Thymus (tissue), 11 donors: ENCODE results near the gene B3GALT6. TPM values are rescaled to one million over a fixed set of nuclear protein-coding genes. Genes with fewer than 3 reads are reported as not detected.

Experiments
- DNase-seq, 9 donors: peaks; one replicate each; pipeline ENCODE4 v3.0.0-alpha.2; 2013; ENCODE audit warnings: low spot score in 9 of 9, low read depth in 6 of 9, missing footprints in 1 of 9
- H3K27ac ChIP-seq, 2 donors: one replicate each; pipeline ENCODE4 v1.5.1; 2013; ENCODE audit warnings: control low read depth in 1 of 2, low read depth in 1 of 2, low read length in 1 of 2, mild to moderate bottlenecking in 1 of 2, moderate library complexity in 1 of 2
- H3K27me3 ChIP-seq, 2 donors: one replicate each; pipeline ENCODE4 v1.5.1; 2013; ENCODE audit warnings: low read length in 1 of 2; ENCODE audit not compliant: control insufficient read depth in 2 of 2, insufficient read depth in 1 of 2
- H3K36me3 ChIP-seq, 2 donors: one replicate each; pipeline ENCODE4 v1.5.1; 2013; ENCODE audit warnings: low read length in 1 of 2, mild to moderate bottlenecking in 1 of 2, moderate library complexity in 1 of 2; ENCODE audit not compliant: control insufficient read depth in 2 of 2, insufficient read depth in 2 of 2
- H3K4me1 ChIP-seq, 2 donors: one replicate each; pipeline ENCODE4 v1.5.1; 2013; ENCODE audit warnings: low read length in 2 of 2; ENCODE audit not compliant: control insufficient read depth in 2 of 2, insufficient read depth in 2 of 2
- H3K4me3 ChIP-seq, 2 donors: one replicate each; pipeline ENCODE4 v1.5.1; 2013; ENCODE audit warnings: low read length in 2 of 2, control low read depth in 1 of 2, mild to moderate bottlenecking in 1 of 2
- H3K9me3 ChIP-seq, 2 donors: one replicate each; pipeline ENCODE4 v1.5.1; 2013; ENCODE audit warnings: low read length in 1 of 2, mild to moderate bottlenecking in 1 of 2; ENCODE audit not compliant: control insufficient read depth in 2 of 2, insufficient read depth in 1 of 2
- WGBS: extraction: QIAGEN DNeasy Blood & Tissue Kit; methylation state at CpG from one replicate; pipeline ENCODE4 v1.1.7; 2013; 5-methylcytosine and 5-hydroxymethylcytosine counted together
- polyA plus RNA-seq: library from polyadenylated mRNA; stranded (reverse); fragments of 200-250 nt; gene quantifications from one replicate; pipeline ENCODE4 v1.2.3, GENCODE V29; 2013
- total RNA-seq: library from RNA; stranded (reverse); fragments of 120-200 nt; gene quantifications from one replicate; pipeline ENCODE4 v1.2.4, GENCODE V29; 2013
- donor health status: healthy.

B3GALT6 gene
- total and polyA plus RNA-seq, 2 donors: 11.8 to 16.3 TPM

GRCh38 chr1:1219341-1219740, 12.7 kb upstream of the B3GALT6 start:
- Histone ChIP-seq H3K27me3 (peaks cover 0 to 3% of the 10 kb centered on the region in 2 donors), H3K9me3 (peaks cover 0 to 4% of the 10 kb centered on the region in 2 donors), H3K4me3 (no peak overlapping the region), H3K36me3 (peaks cover 69 to 79% of the 10 kb centered on the region in 2 donors), H3K27ac (no peak overlapping the region), H3K4me1 (peaks cover under 1 to 31% of the 10 kb centered on the region in 2 donors)
- no peak for DNase-seq
- WGBS: 98% methylated on average over 20 of the region's 20 CpGs

- no peak for DNase-seq
- peaks cover 0 to 22% of the 10 kb centered on the region in 2 donors for H3K4me1 ChIP-seq
Measured at GRCh38 chr1:1220197-1220596, 11.8 kb upstream of the B3GALT6 start.

GRCh38 chr1:1221887-1222574, 10.0 kb upstream of the B3GALT6 start:
- DNase-seq: no peak
- peaks cover 1 to 4% of the 10 kb centered on the region in 2 donors for H3K9me3 ChIP-seq
- H3K27me3 ChIP-seq: no peaks in the 10 kb centered on the region
- no peak overlapping the region for H3K4me3 ChIP-seq
- H3K4me1 ChIP-seq: peaks cover 0 to 4% of the 10 kb centered on the region in 2 donors
- 89% methylated on average over 30 of the region's 30 CpGs for WGBS
- H3K36me3 ChIP-seq: peaks cover 76 to 96% of the 10 kb centered on the region in 2 donors
- H3K27ac ChIP-seq: no peak overlapping the region

More at GRCh38 chr1:1220197-1220596, 11.8 kb upstream of the B3GALT6 start:
- H3K27ac ChIP-seq: no peak overlapping the region
- H3K9me3 ChIP-seq: peaks cover 0 to 4% of the 10 kb centered on the region in 2 donors
- H3K4me3 ChIP-seq: no peak overlapping the region
- H3K36me3 ChIP-seq: peaks cover 74 to 88% of the 10 kb centered on the region in 2 donors
- whole genome bisulfite sequencing: 96% methylated on average over 24 of the region's 24 CpGs
- no peaks in the 10 kb centered on the region for H3K27me3 ChIP-seq

- WGBS: 93% methylated on average over 44 of the region's 44 CpGs
- H3K4me3 ChIP-seq: no peak overlapping the region
- H3K27me3 ChIP-seq: no peaks in the 10 kb centered on the region
- H3K36me3 ChIP-seq: peaks cover 78 to 96% of the 10 kb centered on the region in 2 donors
- peaks cover 1% of the 10 kb centered on the region in 2 donors for H3K9me3 ChIP-seq
- H3K4me1 ChIP-seq: peaks cover 0 to 4% of the 10 kb centered on the region in 2 donors
- DNase-seq: no peak
- no peak overlapping the region for H3K27ac ChIP-seq
Measured at GRCh38 chr1:1222575-1223225, 9.3 kb upstream of the B3GALT6 start.

- WGBS: 97% methylated on average over 15 of the region's 15 CpGs
- Histone ChIP-seq H3K27ac (no peak overlapping the region), H3K4me1 (no peaks in the 10 kb centered on the region), H3K9me3 (peaks cover 0 to 1% of the 10 kb centered on the region in 2 donors), H3K36me3 (peaks cover 78 to 96% of the 10 kb centered on the region in 2 donors), H3K4me3 (no peak overlapping the region), H3K27me3 (no peaks in the 10 kb centered on the region)
- DNase-seq: no peak
Measured at GRCh38 chr1:1223321-1223720, 8.7 kb upstream of the B3GALT6 start.

- no peaks in the 10 kb centered on the region for H3K4me1 ChIP-seq
- peaks cover 78 to 96% of the 10 kb centered on the region in 2 donors for H3K36me3 ChIP-seq
- H3K27ac ChIP-seq: no peak overlapping the region
- 95% methylated on average over 21 of the region's 21 CpGs for WGBS
- H3K4me3 ChIP-seq: no peak overlapping the region
- H3K9me3 ChIP-seq: peaks cover 0 to 1% of the 10 kb centered on the region in 2 donors
- no peak for DNase-seq
- H3K27me3 ChIP-seq: no peaks in the 10 kb centered on the region
Measured at GRCh38 chr1:1223891-1224290, 8.1 kb upstream of the B3GALT6 start.

- DNase-seq: no peak
- peaks cover 10% of the 10 kb centered on the region in 2 donors for H3K4me1 ChIP-seq
- no peaks in the 10 kb centered on the region for H3K27me3 ChIP-seq
- H3K4me3 ChIP-seq: no peak overlapping the region
- 93% methylated on average over 34 of the region's 34 CpGs for WGBS
- peaks cover 0 to 1% of the 10 kb centered on the region in 2 donors for H3K9me3 ChIP-seq
- H3K36me3 ChIP-seq: peaks cover 70 to 85% of the 10 kb centered on the region in 2 donors
- H3K27ac ChIP-seq: no peak overlapping the region
Measured at GRCh38 chr1:1225238-1225845, 6.7 kb upstream of the B3GALT6 start.

- Histone ChIP-seq H3K4me3 (no peak overlapping the region), H3K4me1 (peaks cover 16% of the 10 kb centered on the region in 2 donors), H3K36me3 (peaks cover 65 to 79% of the 10 kb centered on the region in 2 donors), H3K27me3 (no peaks in the 10 kb centered on the region), H3K27ac (no peak overlapping the region), H3K9me3 (peaks cover 0 to 1% of the 10 kb centered on the region in 2 donors)
- no peak for DNase-seq
- WGBS: 95% methylated on average over 18 of the region's 18 CpGs
Measured at GRCh38 chr1:1225913-1226312, 6.1 kb upstream of the B3GALT6 start.
